Mucosa of descending colon (tissue), 3 donors: Measurements from ENCODE around the gene CLEC4A. TPM values are rescaled to one million over a fixed set of nuclear protein-coding genes. Genes with fewer than 3 reads are reported as not detected.

ENCODE experiments used
- ATAC-seq: fragments of 200-7000 bp; cut with Tn5 transposase; one replicate; pipeline ENCODE4 v1.9.1; 2020; ENCODE audit warnings: mild to moderate bottlenecking, moderate library complexity
- DNase-seq, 3 donors: peaks; one replicate each; pipeline ENCODE4 v3.0.0-alpha.2; 2020
- H3K36me3 ChIP-seq: fragments of 200-600 bp; one replicate; pipeline ENCODE4 v1.8.0; 2021; ENCODE audit warnings: low read depth, mild to moderate bottlenecking
- H3K4me1 ChIP-seq: fragments of 200-600 bp; one replicate; pipeline ENCODE4 v1.8.0; 2021; ENCODE audit warnings: low read depth, mild to moderate bottlenecking
- H3K4me3 ChIP-seq: fragments of 200-600 bp; one replicate; pipeline ENCODE4 v1.8.0; 2021; ENCODE audit warnings: mild to moderate bottlenecking
- H3K9me3 ChIP-seq: fragments of 200-600 bp; one replicate; pipeline ENCODE4 v1.8.0; 2021; ENCODE audit warnings: mild to moderate bottlenecking
- CTCF ChIP-seq: fragments of 200-600 bp; IDR thresholded peaks from one replicate; pipeline ENCODE4 v1.8.0; 2022; ENCODE audit warnings: antibody characterized with exemption, mild to moderate bottlenecking
- intact Hi-C, 2 donors: fragments of 100-400 bp; cut with DNase I in 1 of 2; cut with micrococcal nuclease in 1 of 2; formaldehyde crosslinking; loops; one replicate each; pipeline versions ENCODE4 v1.11.0 to v1.11.1; 2022; cut with DNase I, micrococcal nuclease
- long read RNA-seq, 2 donors: library from polyadenylated mRNA; unstranded; transcript quantifications; one replicate each; pipeline ENCODE4 v2.0.0, GENCODE V29; 2019 to 2021
- total RNA-seq, 3 donors: library from RNA; stranded (reverse); fragmentation: NEBNext Ultra II Directional in 2 of 3; extraction: Animal tissue kit (Norgen Biotek cat#: 25700) in 2 of 3; gene quantifications; one replicate each; pipeline versions ENCODE4 v1.2.1 to v1.2.4, GENCODE V29; 2021 to 2023
- donor health status: DM: no; HTN: no; CAD: no; lungs with moderate emphysema.
- donor health status: DM: no; HTN: no; CAD: no.
- donor health status: DM: no; HTN: yes; CAD: no.

The CLEC4A gene
- total RNA-seq, result 1 to 10 TPM in 2 of 3 donors, under 1 TPM in 1; 0.70 to 1.1 (median 1.0) TPM
- long read RNA-seq, donor 1, result 0 reads
- long read RNA-seq, donor 2, result 0 reads

GRCh38 chr12:8123124-8123912, at the start of gene CLEC4A:
TSS of gene CLEC4A (plus strand) at chr12:8123617. CDS start at chr12:8123879, 262 bp downstream.
- Histone ChIP-seq H3K4me3 (no peak within 1 kb of the TSS), H3K36me3 (no peaks in the 10 kb centered on the region), H3K4me1 (no peaks in the 10 kb centered on the region), H3K9me3 (no peaks in the 10 kb centered on the region)
- intact Hi-C loops, result no loop called here
- DNase-seq, result no peak
- ATAC-seq, result no peak
- no peak for TF ChIP-seq CTCF

DNA sequence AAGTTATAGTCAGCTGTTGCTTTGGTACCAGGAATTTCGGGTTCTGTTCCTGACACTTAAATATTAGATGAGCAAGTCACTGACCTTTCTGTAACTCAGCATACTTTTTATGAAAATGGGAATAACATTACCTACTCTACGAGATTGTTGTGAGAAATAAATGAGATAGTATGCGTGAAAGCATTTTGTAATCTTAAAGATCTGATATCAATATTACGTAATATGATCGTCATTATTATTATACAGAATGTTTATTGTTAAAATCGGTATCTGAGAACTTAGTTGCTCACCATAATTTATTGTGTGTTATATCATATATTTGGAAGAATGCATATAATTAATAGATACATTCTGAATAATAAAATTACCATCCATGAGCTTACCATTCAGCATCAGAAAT, 47.5 kb upstream of the CLEC4A start:
- Histone ChIP-seq H3K4me1 (no peaks in the 10 kb centered on the region), H3K9me3 (no peaks in the 10 kb centered on the region), H3K4me3 (no peak overlapping the region), H3K36me3 (no peaks in the 10 kb centered on the region)
- ATAC-seq, result no peak
- intact Hi-C loops, result no loop called here
- TF ChIP-seq CTCF, result no peak
- DNase-seq, result no peak

- H3K36me3 ChIP-seq, result no peaks in the 10 kb centered on the region
- DNase-seq, result no peak
These were observed 47.1 kb upstream of the CLEC4A start for GRCh38 chr12:8076366-8076765.

GRCh38 chr12:8077207-8077606, 46.2 kb upstream of the CLEC4A start:
- DNase-seq (no peak), ATAC-seq (no peak)
- H3K36me3 ChIP-seq, result no peaks in the 10 kb centered on the region
- H3K4me3 ChIP-seq, result no peak overlapping the region
- H3K9me3 ChIP-seq, result no peaks in the 10 kb centered on the region
- no peaks in the 10 kb centered on the region for H3K4me1 ChIP-seq
- intact Hi-C loops, result no loop called here
- no peak for TF ChIP-seq CTCF

More at GRCh38 chr12:8076366-8076765, 47.1 kb upstream of the CLEC4A start:
- no peak for ATAC-seq
- intact Hi-C loops, result no loop called here
- no peaks in the 10 kb centered on the region for H3K9me3 ChIP-seq
- no peak overlapping the region for H3K4me3 ChIP-seq
- TF ChIP-seq CTCF, result no peak
- H3K4me1 ChIP-seq, result no peaks in the 10 kb centered on the region

DNA sequence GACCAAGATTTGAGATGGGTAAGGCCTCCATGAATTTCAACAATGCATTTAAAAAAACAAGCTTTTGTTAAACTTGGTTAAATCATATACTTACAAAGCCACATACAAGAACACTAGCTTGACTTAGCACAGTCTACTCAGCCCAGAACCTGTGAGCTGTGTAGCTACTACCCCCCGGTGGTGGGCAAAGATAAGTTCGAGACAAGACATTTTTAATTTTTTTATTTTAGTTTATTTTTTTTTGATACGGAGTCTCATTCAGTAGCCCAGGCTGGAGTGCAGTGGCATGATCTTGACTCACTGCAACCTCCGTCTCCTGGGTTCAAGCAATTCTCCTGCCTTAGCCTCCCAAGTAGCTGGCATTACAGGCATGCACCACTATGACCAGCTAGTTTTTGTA, 45.0 kb upstream of the CLEC4A start:
- DNase-seq, result no peak
- TF ChIP-seq CTCF, result no peak

More for the DNA sequence above, 45.0 kb upstream of the CLEC4A start:
- Histone ChIP-seq H3K9me3 (no peaks in the 10 kb centered on the region), H3K4me3 (no peak overlapping the region), H3K36me3 (no peaks in the 10 kb centered on the region), H3K4me1 (peaks cover 4% of the 10 kb centered on the region)
- intact Hi-C loops, result no loop called here
- ATAC-seq, result no peak
